Activated CD4-positive, alpha-beta T cell treated with anti-CD3 and anti-CD28 coated beads, Interleukin-2, amount 50 U/mL, for 4 hours (primary cell): Measurements from ENCODE around the gene CD58.
"Not testable (repeated sequence)": the region's sequence is repeated elsewhere in the genome, so short reads cannot be mapped to it uniquely, and the experiment has no call there.

ENCODE experiments used
- DNase-seq, 2 experiments: peaks; one replicate each; pipeline ENCODE4 v3.0.0-alpha.2; 2020

CD58 gene, protein sequence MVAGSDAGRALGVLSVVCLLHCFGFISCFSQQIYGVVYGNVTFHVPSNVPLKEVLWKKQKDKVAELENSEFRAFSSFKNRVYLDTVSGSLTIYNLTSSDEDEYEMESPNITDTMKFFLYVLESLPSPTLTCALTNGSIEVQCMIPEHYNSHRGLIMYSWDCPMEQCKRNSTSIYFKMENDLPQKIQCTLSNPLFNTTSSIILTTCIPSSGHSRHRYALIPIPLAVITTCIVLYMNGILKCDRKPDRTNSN

GRCh38 chr1:116570358-116571214, at the start of gene CD58:
Gene CD58 (minus strand): TSS chr1:116571026. CDS start chr1:116570972, 54 bp downstream.
- DNase-seq = peak; percentile 72 to 77

GRCh38 chr1:116620392-116620791, 49.6 kb upstream of the CD58 start:
- not testable (repeated sequence) for DNase-seq

DNA sequence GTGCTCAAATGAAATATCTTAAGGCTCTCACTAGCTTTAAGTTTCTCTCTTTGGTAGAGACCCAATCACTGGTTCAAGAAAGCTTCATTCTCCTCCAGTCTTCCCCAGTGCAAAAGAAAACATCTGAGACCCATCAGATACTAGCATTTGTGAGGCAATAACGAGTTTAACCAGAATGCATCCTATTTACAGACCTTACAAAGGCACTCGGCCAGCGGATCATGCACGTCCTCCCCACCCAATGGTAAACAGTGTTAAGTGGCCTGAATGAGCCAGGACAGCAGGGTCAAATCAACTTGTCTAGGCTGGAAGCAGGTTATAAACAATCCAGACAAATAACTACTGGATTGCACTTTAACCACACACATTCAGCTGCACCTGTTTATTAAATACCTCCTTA, 48.3 kb upstream of the CD58 start:
- DNase-seq = not testable (repeated sequence)

DNA sequence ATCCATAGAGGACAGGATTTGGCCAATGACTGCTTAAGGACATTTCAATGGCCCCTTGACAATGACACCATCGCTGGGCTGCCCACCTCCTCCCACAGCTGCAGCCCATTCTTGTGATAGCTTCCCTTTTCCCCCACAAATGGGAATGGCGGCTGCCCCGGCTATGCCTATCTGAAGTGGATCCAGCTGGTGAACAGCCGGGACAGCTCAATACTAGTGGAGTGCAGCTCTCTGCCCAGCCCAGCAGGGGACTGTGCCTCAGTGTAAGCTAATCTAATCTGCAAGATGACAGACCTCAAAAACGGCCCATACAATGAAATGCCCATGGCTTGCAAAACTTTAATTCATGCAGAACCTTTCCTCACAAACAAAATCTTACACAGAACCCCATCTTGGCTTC, 47.0 kb upstream of the CD58 start:
- not testable (repeated sequence) for DNase-seq

DNA sequence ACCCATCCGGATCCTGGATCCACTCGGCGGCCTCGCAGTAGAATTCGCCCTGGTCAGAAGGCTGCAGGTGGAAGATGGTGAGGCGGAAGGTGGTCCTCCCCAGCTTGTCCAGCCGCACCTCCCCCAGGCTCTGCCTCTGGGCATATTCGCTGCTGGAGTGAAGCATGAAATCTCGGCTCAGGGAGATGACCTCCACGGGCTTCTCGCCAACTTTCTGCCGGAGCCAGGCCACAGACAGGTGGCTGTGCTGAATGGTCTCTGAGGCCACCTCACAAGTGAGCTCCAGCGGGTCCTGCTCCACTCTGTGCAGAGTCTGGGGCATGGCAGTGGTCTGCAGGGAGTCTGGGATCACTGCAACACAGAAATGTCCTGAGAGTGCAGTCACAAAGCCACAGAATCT, 43.0 kb upstream of the CD58 start:
- not testable (repeated sequence) for DNase-seq

DNA sequence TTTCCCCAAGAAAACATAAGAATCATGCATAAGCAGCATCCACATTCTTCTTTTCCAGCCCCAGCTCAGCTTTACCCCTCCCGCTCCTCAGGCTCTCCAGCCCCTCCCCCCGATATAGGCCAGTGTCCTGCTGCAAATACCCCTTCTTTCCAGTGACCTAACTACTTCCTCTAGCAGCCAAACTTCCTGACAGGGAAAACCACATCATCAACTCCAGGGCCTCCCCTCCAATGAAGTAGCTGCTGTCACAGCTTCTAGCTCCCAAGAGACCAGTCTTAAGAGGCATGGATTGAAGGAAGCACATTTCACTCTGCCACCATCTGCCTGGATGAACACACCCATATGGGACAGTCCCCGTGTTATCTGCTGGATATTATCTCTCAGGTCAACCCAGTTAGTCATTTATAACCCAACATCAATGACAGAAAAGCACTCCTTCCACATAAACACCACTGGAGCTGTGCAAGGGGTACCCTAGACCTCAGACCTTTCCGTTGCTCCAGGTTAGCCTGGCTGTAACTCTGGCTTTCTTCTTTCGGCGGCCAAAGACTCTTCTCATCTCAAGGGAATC, 39.1 kb upstream of the CD58 start:
- not testable (repeated sequence) for DNase-seq

DNA sequence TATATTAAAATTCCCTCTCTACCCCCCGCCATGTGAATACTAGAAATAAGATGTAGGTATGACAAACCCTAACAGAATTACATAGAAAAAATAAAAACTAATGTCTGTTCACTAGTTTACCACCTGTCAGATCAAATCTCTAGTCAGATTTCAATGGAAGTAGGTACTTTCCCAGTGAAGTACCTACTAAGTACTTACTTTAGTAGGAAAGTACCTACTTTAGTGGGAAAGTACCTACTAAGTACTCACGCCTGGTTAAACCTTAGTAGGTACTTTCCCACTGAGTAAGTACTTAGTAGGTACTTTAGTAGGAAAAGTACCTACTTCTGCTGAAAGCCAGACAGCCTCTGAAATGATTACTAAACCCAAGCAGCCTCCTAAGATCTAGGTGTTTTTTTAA, 38.0 kb upstream of the CD58 start:
- not testable (repeated sequence) for DNase-seq

- not testable (repeated sequence) for DNase-seq
Measured at GRCh38 chr1:116608151-116608550, 37.3 kb upstream of the CD58 start.

DNA sequence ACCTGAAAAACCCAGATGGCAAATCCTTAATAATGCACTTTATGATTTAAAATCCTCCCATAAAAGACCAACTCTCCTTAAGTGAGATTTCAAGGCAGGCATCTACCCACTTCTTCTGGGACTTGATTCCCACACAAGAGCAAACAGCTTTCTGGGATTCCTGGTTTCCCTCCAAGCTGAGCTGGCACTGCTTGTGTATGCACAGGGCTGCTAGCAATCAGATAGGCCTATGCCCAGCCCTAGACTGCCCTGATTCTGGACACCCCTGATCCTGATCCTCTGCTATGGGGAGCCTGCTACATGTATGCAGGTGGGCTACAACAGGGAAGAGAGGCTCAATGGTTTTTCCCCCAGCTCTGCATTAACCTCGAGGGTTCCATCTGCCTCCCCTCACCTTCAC, 36.6 kb upstream of the CD58 start:
- not testable (repeated sequence) for DNase-seq

- not testable (repeated sequence) for DNase-seq
Measured at GRCh38 chr1:116606067-116606466, 35.2 kb upstream of the CD58 start.

- no peak for DNase-seq
Measured at GRCh38 chr1:116605315-116605714, 34.5 kb upstream of the CD58 start.

GRCh38 chr1:116604408-116604807, 33.6 kb upstream of the CD58 start:
- DNase-seq = not testable (repeated sequence)

- not testable (repeated sequence) for DNase-seq
Measured at GRCh38 chr1:116603646-116604045, 32.8 kb upstream of the CD58 start.

GRCh38 chr1:116599369-116599768, 28.5 kb upstream of the CD58 start:
- DNase-seq = not testable (repeated sequence)

GRCh38 chr1:116598420-116599036, 27.7 kb upstream of the CD58 start:
- not testable (repeated sequence) for DNase-seq

DNA sequence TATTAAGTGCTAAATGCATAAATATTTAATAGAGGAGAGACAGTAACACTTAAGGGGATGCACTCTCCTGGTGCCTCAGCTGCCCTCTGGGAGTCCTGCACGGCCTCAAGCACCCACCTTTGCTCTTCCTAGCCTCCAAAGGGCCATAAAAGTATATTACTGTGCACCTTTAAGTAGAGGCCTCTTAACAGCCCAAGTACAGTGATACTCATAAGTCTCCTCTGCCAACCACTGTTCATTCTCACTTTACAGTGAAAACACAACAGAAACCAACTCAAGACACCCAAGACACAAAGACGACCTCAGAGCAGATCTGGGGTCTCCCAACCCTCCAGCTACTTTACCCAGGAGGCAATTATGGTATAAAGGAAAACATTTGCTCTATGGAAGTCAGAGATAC, 26.6 kb upstream of the CD58 start:
- DNase-seq = not testable (repeated sequence)

GRCh38 chr1:116596742-116597307, 26.0 kb upstream of the CD58 start:
- not testable (repeated sequence) for DNase-seq

- peak; percentile 31 to 35 for DNase-seq
Measured at GRCh38 chr1:116595946-116596741, 25.3 kb upstream of the CD58 start.

- not testable (repeated sequence) for DNase-seq
Measured at GRCh38 chr1:116595065-116595840, 24.4 kb upstream of the CD58 start.

GRCh38 chr1:116593977-116594376, 23.2 kb upstream of the CD58 start:
- not testable (repeated sequence) for DNase-seq

DNA sequence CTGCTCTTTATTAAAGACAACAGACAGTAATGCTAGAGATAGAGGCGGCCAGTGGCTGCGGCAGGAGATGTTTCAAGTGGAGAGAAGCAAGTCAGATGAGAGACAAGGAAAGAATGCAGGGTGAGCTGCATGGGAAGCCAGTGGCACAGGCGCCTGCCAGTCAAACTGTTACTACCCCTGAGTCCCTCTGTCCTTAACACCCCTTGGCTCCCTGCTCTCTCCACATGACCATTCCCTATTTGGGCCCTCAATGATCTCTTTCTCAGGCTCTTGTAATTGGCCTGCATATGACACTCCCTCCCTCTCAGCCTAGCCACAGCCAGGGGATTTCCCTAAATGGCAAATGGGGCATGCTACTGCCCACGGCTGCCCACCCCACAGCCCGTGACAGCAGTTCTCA, 22.6 kb upstream of the CD58 start:
- not testable (repeated sequence) for DNase-seq
